Renal pelvis (tissue), 4 donors: ENCODE measurements around the gene MARK3. TPM values are rescaled to one million over a fixed set of nuclear protein-coding genes. Genes with fewer than 3 reads are reported as not detected.
"Not testable (repeated sequence)": the region's sequence is repeated elsewhere in the genome, so short reads cannot be mapped to it uniquely, and the experiment has no call there.

ENCODE experiments used
- DNase-seq: peaks from one replicate; pipeline ENCODE4 v3.0.0-alpha.2; 2013
- polyA plus RNA-seq, 3 donors: library from polyadenylated mRNA; unstranded; fragments of 120-200 nt; gene quantifications; one replicate each; pipeline ENCODE4 v1.2.1, GENCODE V29; 2013; ENCODE audit not compliant: insufficient read length in 3 of 3

The MARK3 gene
- polyA plus RNA-seq, 3 donors, result 92.0 to 135 (median 103) TPM

DNA sequence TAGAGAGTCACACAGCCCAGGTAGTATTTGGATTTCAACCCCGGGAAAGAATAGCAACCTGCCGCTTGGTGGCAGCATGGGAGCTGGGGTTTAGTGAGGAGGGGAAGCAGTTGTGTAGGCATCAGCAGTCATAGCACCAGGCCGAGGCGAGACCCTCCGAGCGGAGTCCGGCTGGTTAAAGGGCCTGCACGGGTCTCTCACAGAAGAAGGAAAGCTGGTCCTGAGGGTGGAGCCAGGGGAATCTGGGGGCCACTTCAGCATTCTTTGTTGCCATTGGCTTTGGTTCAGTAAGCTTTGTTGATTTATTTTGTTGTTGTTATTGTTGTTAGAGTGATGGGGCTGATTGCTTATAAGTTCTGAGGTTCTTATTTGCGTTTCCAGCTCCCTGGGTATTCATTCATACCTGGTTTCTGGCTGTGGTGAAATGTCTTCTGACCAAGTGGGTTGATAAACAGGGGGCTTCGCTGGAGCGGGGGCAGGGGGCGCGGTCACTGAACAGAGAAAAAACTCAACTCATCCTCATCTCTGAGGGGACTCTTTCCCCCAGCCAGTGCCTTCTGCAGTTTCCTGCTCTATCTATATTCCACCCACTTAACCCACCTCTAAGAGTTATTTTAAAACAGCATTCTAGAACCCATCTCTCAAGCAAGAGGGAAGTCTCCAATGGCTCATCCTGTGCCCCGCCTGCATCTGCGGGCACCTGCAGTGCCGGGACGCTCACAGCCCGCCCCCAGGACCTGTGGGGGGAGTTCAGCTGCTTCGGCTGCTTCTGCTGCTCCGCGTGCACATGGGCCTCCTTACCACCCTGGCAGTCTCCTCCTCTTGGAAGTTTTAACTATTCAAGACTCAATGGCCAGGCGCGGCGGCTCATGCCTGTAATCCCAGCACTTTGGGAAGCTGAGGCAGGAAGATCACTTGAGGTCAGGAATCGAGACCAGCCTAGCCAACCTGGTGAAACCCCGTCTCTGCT is 125.8 kb downstream of the MARK3 start:
- no peak for DNase-seq

GRCh38 chr14:103512180-103512579 is 127.0 kb downstream of the MARK3 start:
- DNase-seq, result not testable (repeated sequence)

DNA sequence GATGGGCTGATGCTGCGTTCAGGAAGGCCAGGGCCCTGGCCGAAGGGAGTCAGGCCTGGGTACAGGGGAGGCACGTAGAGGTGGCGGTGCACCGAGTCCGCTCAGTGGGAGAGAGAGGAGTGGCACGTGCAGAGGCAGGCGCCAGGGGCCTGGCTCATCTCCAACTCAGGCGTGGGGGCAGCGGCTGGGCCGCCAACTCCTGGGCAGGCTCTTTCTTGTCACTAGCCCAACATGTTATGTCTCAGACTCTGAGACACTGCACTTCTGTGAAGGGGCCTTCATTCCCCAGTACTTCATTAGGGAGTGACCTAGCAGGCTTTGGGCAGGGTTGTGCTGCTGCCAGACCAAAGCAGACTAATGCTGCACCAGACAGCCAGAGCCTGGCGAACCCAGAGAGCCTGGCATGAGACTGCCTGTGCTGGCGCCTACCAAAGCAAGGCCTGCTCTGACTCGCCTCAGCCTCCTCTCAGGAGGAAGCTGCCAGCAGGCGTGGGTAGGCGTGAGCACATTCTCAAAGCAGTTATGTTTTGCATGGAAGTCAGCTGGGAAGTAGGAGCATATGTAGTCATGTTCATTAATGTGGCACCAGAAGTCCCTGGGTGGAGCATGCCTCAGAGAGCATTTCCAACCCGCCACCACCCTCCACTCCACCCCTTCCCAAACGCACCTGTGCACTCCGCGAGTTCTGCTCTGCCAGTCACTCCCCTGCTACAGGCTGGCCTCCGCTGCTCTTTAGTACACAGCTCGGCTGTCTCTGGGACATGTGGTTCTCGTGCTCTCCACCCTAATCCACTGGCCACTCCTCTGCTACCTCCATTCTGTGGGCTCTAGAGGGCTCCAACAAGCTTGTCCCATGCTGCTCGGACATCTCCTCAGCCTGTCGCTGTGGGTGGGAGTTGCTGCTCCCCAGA is 127.7 kb downstream of the MARK3 start:
- DNase-seq, result no peak

- no peak for DNase-seq
Measured at GRCh38 chr14:103514596-103515421, 129.6 kb downstream of the MARK3 start.

DNA sequence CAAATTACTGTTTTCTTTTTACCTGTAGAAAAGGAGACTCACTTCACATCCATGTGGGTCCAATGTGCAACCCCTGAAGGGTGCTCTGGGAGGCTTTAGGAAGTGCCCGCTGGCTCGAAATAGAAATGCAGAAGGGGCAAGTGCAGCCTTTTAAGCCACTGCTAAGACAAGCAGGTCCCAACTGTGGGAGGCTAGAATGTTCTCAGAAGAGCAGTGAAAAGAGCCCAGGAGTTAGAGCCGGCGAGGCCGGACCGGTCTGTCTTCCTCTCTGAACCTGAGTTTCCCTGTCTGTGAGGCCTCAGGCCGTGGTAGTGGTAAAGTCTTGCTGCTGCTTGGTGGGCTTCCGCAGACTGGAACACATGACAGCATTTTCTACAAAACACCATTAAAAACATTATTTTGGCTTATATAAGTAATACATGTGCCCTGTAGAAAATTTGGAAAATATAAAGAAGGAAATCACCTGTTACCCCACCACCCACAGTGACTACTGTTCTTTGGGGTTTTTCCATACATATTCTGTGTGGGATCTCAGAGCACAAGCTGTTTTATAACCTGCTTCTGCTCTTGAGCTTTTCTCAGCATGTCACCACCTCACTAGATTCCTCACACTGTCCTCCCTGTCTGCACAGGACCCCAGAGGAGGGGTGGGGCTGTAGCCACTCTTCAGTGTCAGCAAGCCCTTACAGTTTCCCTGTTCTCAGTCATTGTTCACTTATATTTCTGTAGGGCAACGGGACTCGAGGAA is 131.4 kb downstream of the MARK3 start:
- DNase-seq, result no peak

- DNase-seq, result no peak
Measured at GRCh38 chr14:103517174-103517566, 132.0 kb downstream of the MARK3 start.

DNA sequence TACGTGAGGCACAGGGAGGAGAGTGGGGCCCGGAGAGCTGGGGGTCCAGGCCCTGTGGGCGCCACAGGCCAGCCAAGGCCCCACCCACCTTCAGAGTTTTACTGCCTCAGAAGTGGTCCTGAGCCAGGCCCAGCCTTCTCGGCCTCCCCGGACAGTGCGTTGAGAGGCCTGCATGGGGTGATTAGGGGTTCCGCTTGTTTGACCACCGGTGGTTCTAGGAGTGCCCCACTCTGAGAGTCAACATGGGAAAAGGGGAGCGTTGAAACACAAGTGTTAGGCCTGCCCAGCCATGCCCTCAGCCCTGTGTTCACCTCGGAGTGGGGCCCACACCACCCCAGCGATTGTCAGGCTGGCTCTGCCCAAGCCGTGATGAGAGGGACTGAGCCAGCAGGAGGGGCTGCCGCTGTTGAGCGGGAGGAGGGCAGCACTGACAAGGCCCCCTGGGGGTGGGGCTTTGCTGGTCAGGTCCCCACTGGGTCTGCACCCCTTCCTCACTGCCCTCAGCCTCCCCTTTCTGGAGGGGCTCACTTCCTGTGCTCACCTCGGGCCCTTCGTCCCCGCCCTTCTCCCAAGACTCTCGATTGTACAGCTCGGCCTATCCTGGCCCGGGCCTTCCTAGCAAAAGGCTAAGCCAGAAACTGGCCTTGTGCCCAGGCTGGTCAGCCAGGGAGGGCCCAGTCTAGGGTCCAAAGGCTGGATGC is 132.7 kb downstream of the MARK3 start:
- no peak for DNase-seq

DNA sequence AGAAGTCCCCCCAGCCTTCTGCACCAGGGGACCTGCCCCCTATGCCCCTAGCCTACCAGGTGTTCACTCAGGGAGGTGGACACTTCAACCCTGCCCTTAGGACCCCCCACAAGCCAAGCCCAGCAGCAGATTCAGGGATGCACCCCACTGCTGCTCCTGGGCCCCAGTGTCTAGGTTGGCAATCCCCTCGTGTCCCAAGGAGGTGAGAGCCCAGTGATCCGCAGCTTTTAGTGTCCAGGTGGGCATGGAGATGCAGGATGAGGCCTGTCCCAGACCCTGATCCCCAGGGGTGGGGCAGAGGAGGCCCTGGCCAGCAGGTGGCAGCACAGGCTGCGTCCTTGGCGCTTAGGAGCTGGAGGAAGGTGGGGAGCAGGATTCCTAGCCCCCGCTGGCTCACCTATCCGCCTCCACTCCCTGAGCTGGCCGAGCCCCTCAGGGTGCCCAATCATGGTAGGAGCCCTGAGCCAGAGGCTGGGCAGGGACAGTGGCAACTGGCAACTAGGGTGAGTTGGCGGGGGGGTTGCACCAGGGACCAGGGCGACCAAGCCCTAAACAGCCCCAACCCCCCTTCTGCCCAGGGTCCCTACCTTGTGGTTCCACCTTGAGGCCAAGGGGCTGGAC is 133.3 kb downstream of the MARK3 start:
- no peak for DNase-seq

- DNase-seq, result no peak
Measured at GRCh38 chr14:103519043-103519836, 134.0 kb downstream of the MARK3 start.

DNA sequence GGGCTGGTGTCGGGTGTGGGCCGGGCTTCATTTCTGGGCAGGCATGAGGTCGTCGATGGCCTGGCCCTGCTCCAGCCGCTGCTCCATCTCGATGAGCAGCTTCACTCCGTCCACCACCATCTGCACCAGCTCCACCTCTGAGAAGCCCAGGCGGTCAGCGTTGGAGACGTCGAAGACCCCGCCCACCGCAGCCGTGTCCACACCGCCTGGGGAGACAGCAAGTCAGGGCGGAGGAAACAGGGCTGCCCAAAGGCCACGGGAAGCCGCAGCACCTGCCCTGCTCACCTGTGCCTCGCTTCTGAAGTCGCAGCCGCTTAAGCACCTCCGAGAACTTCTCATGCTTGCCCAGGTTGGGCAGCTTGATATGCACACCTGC is 134.6 kb downstream of the MARK3 start:
- no peak for DNase-seq

GRCh38 chr14:103520269-103520656 is 135.0 kb downstream of the MARK3 start:
- DNase-seq, result no peak

DNA sequence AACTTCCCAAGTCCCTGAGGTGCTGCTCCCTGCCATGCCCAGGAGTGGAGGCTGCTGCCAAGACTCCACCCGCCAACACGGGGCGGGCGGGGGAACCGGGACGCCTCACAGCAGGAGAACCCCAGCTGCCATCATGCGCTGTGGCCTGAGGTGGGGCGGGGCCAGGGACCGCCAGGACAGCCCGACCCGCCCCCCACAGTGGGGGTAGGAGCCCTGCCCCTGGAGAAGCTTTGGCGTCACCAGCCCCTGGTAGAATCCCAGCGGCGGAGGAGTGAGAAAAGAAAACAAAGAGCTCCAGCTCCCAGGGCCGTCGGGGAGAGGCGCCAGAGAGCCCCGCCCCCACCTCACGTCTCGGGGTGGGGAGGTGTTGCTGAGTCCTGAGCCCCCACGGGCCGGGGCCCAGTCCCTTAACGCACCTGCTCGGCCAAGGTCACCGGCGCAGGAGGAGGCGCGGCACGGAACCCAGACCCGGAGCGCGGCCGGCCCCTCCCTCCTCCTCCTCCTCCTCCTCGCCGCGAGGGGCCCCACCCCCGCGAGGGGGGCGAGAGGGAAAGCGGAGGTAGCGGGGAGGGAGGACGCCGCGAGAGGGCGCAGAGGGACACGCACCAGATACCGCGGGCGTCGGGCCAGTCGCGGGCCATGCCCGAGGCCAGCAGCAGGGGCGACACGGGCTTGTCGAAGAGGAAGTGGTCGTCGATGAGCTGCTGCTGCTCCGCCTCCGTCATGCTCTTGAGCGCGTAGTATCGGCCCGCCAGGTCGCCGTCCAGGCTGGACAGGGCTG is 135.6 kb downstream of the MARK3 start:
- DNase-seq, result peak; percentile 80

DNA sequence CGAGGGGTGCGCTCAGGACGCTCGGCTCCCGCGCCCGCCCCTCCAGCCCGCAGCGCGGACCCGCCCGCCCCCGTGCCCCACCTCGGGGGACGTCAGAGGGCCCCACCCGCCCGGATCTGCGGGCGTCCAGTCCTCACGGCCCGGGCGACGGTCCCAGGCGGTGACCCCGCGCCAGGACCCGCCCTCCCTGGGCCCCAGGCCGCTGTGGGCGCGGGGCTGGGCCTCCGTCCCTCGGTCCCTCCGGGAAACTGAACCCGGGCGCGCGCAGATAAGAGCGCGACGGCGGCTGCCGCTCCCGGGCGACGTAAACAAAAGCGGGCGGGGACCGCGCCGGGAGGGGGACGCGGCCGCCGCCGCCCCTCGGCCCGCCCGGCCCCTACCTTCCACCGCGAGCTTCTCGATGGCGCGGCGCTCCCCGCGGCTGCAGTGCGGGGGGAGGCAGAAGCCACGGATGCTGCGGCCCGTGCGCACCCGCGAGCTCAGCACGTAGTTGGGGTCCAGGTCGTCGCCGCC is 136.3 kb downstream of the MARK3 start:
- no peak for DNase-seq

GRCh38 chr14:103521951-103522563 is 136.8 kb downstream of the MARK3 start:
- no peak for DNase-seq

DNA sequence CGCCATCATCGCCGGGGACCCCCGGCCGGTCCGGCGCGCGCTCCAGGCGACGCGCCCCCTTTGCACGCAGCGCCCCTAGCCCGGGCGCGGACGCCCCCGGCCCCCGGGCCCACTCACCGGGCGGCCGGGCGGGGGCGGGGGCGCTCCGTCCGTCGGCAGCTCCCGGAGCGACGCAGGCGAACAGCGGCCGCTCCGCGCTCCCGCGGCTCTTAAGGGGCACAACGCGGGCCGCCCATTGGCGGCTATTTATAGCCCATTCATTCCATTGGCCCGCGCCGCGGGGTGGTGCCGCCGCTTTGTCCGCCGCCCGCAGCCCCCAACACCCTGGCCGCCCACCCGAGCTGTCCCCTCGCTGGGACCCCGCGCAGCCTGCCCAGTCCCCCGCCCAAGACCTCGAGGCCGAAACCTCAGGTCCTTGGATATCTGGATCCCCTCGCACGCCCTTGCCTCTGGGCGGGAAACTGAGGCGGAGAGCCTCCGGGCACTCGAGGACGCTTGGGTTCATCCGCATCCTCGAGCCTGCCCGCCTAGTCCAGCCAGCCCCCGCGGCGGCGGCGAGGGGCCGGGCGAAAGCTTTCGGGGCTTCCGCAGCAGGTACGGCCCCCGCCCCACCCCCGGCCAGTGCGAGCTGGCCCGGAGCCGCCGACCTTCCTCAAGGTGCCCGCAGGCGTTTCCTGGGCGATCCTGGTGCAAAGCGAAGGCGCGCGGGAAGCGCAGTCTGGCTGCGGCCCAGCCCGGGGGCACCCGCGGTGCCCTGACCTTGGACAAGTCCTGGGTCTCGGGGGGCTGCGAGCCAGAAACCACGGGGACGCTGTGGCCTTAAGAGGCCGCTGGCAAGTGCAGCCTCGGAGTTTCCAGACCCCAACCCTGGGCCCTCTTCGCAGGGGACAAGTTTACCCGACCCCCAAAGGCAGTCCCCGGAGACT is 137.7 kb downstream of the MARK3 start, which contains the start of gene CKB:
CKB (minus strand) TSS at position 182 of the 926 bp plus-strand sequence. CDS start 337 bp downstream, outside the sequence.
- no peak for DNase-seq

GRCh38 chr14:103523575-103523954 is 138.3 kb downstream of the MARK3 start:
- no peak for DNase-seq
